Gastrocnemius medialis (tissue), 4 donors: ENCODE results near the gene NR3C2. TPM values are rescaled to one million over a fixed set of nuclear protein-coding genes. Genes with fewer than 3 reads are reported as not detected.

Experiments
- ATAC-seq, 2 donors: fragments of 150-250 bp; one replicate each; pipeline ENCODE4 v1.9.1; 2016
- DNase-seq, 2 donors: peaks; one replicate each; pipeline ENCODE4 v3.0.0-alpha.2; 2019
- H3K27ac ChIP-seq, 4 donors: fragments of 200-600 bp; sonication (generic); 1 replicate in 1 of 4; 2 replicates in 3 of 4; pipeline ENCODE4 v1.5.1; 2016 to 2018; ENCODE audit warnings: mild to moderate bottlenecking in 2 of 4, moderate library complexity in 1 of 4
- H3K27me3 ChIP-seq, 3 donors: fragments of 200-600 bp; sonication (generic) in 2 of 3; 1 replicate in 1 of 3; 2 replicates in 2 of 3; pipeline versions ENCODE4 v1.5.1 to v1.6.0; 2016 to 2019; ENCODE audit warnings: mild to moderate bottlenecking in 1 of 3, moderate library complexity in 1 of 3
- H3K36me3 ChIP-seq, 2 donors: fragments of 200-600 bp; sonication (generic) in 1 of 2; one replicate each; pipeline ENCODE4 v1.5.1; 2017 to 2018
- H3K4me1 ChIP-seq, 2 donors: fragments of 200-600 bp; sonication (generic) in 1 of 2; one replicate each; pipeline ENCODE4 v1.5.1; 2016 to 2017; ENCODE audit warnings: mild to moderate bottlenecking in 2 of 2
- H3K4me3 ChIP-seq, 4 donors: fragments of 200-600 bp; sonication (generic) in 3 of 4; 1 replicate in 1 of 4; 2 replicates in 3 of 4; pipeline ENCODE4 v1.5.1; 2016 to 2019; ENCODE audit warnings: mild to moderate bottlenecking in 2 of 4
- H3K9me3 ChIP-seq, 3 donors: fragments of 200-600 bp; sonication (generic) in 2 of 3; 1 replicate in 1 of 3; 2 replicates in 2 of 3; pipeline ENCODE4 v1.5.1; 2016 to 2019
- POLR2A ChIP-seq, 2 donors: fragments of 450-650 bp; IDR thresholded peaks; one replicate each; pipeline ENCODE4 v1.6.1; 2017; ENCODE audit warnings: antibody characterized with exemption in 2 of 2, mild to moderate bottlenecking in 2 of 2, moderate library complexity in 2 of 2
- in situ Hi-C, 4 donors: fragments of 200-750 bp; cut with MboI; loops; one replicate each; pipeline versions ENCODE4 v1.15.0 to v1.8.0; 2017; ENCODE audit warnings: low sequenced_read_pairs in 4 of 4
- intact Hi-C: fragments of 100-400 bp; cut with DNase I; formaldehyde crosslinking; loops from one replicate; pipeline ENCODE4 v1.15.1; 2023; ENCODE audit warnings: low total_unique reads
- total RNA-seq, 4 donors: library from RNA; depleted of rRNA; stranded (reverse); fragments of >200 nt; gene quantifications; one replicate each; pipeline versions ENCODE4 v1.1.0 to v1.2.3, GENCODE V29; 2016
- TF ChIP-seq, protein P1 (sequence below), 5 experiments: fragments of 450-650 bp in 3 of 5; fragments of 200-600 bp in 2 of 5; sonication (generic) in 2 of 5; IDR thresholded peaks in 4 of 5; conservative IDR thresholded peaks in 1 of 5; 1 replicate in 4 of 5; 2 replicates in 1 of 5; pipeline ENCODE4 v1.5.1; 2016 to 2019; ENCODE audit warnings: antibody characterized with exemption in 5 of 5, mild to moderate bottlenecking in 3 of 5, moderate library complexity in 3 of 5

Gene NR3C2
- total RNA-seq, 4 donors from 2014 or later, result 5.6 to 10.4 (median 8.1) TPM

DNA sequence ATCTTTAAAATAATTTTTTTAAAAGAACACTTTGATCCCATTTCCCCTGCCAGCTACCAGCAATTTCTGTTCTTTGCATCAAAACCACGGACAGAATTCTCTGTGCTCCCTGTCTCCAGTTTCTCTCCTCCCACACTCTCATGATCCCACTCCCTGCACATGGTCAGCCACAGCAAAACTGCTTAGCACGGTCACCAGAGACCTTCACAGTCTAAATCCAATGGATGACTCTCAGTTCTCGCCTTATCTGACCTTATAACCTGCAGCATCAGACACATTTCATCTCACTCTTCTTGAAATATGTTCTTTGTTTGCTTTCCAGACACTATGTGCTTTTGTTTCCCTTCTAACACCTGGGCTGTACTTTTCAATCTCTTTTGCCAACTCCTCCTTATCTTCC is 131.5 kb downstream of the NR3C2 start:
- peak in 1 of 2 donors; percentile 34 for ATAC-seq
- TF ChIP-seq POLR2A (IDR thresholded peaks at IDR 0.05), result no peak
- TF ChIP-seq, protein P1, sequence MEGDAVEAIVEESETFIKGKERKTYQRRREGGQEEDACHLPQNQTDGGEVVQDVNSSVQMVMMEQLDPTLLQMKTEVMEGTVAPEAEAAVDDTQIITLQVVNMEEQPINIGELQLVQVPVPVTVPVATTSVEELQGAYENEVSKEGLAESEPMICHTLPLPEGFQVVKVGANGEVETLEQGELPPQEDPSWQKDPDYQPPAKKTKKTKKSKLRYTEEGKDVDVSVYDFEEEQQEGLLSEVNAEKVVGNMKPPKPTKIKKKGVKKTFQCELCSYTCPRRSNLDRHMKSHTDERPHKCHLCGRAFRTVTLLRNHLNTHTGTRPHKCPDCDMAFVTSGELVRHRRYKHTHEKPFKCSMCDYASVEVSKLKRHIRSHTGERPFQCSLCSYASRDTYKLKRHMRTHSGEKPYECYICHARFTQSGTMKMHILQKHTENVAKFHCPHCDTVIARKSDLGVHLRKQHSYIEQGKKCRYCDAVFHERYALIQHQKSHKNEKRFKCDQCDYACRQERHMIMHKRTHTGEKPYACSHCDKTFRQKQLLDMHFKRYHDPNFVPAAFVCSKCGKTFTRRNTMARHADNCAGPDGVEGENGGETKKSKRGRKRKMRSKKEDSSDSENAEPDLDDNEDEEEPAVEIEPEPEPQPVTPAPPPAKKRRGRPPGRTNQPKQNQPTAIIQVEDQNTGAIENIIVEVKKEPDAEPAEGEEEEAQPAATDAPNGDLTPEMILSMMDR (IDR thresholded peaks at IDR 0.05 in 4 of 5, conservative IDR thresholded peaks at IDR 0.05 in 1 of 5), result no peak
- Histone ChIP-seq H3K4me3 (no peak overlapping the region), H3K36me3 (no peaks in the 10 kb centered on the region), H3K27me3 (no peaks in the 10 kb centered on the region), H3K4me1 (peaks cover 38 to 52% of the 10 kb centered on the region in 2 donors), H3K9me3 (no peaks in the 10 kb centered on the region), H3K27ac (peak overlapping the region in 3 of 4 donors; percentile 46 to 75 (median 49))
- intact Hi-C loops (loop anchor here (10.0 kb wide), 1 partner anchor 134 kb away; the partner anchor contains the start of gene NR3C2), in situ Hi-C loops (no loop called here)
- DNase-seq, result no peak

DNA sequence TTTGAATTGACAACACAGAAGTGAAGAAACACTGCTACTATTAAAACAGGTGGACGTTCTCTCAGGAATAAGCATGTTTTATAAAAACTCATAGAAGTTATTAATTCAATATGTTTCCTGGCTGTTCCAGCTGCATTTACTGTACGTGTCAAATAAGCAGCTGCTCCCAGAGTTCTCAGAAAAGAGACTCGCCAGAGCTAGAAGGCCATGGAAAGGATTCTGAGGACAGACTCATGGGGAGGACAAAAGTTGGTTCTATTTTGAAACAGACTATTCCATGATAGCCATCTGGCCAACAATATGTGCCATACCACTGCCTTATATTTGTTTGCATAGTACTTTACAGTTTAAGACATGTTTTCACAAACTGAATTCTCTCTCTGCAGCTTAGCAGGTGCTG is 136.5 kb downstream of the NR3C2 start:
- in situ Hi-C loops, result no loop called here
- TF ChIP-seq, protein P1 (IDR thresholded peaks at IDR 0.05 in 4 of 5, conservative IDR thresholded peaks at IDR 0.05 in 1 of 5), result no peak
- TF ChIP-seq POLR2A (IDR thresholded peaks at IDR 0.05), result no peak
- Histone ChIP-seq H3K36me3 (no peaks in the 10 kb centered on the region), H3K4me1 (peaks cover 6 to 19% of the 10 kb centered on the region in 2 donors), H3K27me3 (no peaks in the 10 kb centered on the region), H3K27ac (no peak overlapping the region), H3K9me3 (no peaks in the 10 kb centered on the region), H3K4me3 (no peak overlapping the region)
- DNase-seq, result no peak
- ATAC-seq, result no peak
- intact Hi-C loops, result no loop called here

DNA sequence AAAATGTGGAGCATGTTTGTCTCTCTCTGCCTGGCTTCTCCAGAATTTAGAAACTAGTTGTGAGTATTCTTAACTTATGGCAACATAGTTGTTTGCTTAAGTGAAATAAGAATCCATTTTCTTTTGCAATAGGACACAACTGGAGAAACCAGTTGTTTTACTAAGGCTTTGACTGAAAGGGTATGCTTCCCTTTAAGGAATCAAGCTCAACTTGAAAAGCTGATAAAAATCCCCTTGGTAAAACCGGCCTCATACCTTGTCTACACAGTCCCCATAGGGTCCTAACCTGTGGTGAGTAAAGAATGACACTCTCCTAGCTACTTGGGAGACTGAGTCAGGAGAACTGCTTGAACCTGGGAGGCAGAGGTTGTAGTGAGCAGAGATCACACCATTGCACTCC is 139.8 kb downstream of the NR3C2 start:
- H3K36me3 ChIP-seq, result no peaks in the 10 kb centered on the region
- in situ Hi-C loops (no loop called here), intact Hi-C loops (no loop called here)
- H3K27me3 ChIP-seq, result no peaks in the 10 kb centered on the region
- H3K4me3 ChIP-seq, result no peak overlapping the region
- ATAC-seq (no peak), DNase-seq (no peak)
- peaks cover 0 to 14% of the 10 kb centered on the region in 2 donors for H3K4me1 ChIP-seq
- H3K9me3 ChIP-seq, result no peaks in the 10 kb centered on the region
- TF ChIP-seq, protein P1 (IDR thresholded peaks at IDR 0.05 in 4 of 5, conservative IDR thresholded peaks at IDR 0.05 in 1 of 5), result no peak
- no peak for TF ChIP-seq POLR2A (IDR thresholded peaks at IDR 0.05)
- H3K27ac ChIP-seq, result no peak overlapping the region

DNA sequence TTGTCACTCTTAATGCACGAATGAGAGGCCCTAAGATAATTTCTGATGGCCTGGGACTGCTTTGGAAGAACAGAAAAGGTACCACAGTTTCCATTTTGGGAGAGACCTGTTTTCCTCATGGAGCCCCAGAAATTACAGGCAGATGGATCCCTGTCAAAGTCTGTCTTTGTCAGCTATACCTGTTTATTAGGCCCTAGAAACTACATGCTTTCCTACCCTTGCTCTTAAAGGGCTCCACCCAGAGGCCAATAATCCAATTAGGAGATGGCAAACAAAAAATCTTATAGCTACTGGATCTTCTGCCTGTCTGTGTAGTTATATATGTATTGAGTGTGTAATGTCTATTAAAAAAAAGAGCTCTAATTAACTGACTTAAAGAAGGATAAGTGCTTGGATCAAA is 141.3 kb downstream of the NR3C2 start:
- H3K36me3 ChIP-seq, result no peaks in the 10 kb centered on the region
- DNase-seq (no peak), ATAC-seq (no peak)
- H3K27me3 ChIP-seq, result no peaks in the 10 kb centered on the region
- H3K9me3 ChIP-seq, result no peaks in the 10 kb centered on the region
- TF ChIP-seq POLR2A (IDR thresholded peaks at IDR 0.05), result no peak
- TF ChIP-seq, protein P1 (IDR thresholded peaks at IDR 0.05 in 4 of 5, conservative IDR thresholded peaks at IDR 0.05 in 1 of 5), result no peak
- peaks cover 5 to 8% of the 10 kb centered on the region in 2 donors for H3K4me1 ChIP-seq
- H3K4me3 ChIP-seq, result no peak overlapping the region
- intact Hi-C loops (no loop called here), in situ Hi-C loops (no loop called here)
- no peak overlapping the region for H3K27ac ChIP-seq

DNA sequence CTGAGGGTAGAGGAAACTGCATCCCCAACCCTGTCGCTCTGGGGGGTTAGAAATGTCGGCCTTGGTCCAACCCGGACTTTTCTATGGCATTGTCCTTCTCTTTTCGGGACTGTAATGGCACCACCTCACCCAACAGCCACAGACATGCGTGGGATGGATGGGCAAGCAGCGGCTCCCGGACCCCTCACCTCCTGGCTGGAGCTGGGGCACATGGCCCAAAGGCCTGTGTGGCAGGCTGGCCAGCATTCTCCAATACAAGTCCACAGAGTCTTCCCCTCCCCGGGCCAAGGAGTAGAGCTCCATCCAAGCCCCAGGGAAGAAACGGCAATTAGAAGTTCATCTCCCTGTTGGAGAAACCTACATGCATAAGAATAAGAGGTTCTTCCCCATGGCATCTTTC is 142.9 kb downstream of the NR3C2 start:
- in situ Hi-C loops (no loop called here), intact Hi-C loops (no loop called here)
- no peak for ATAC-seq

More for the DNA sequence above, 142.9 kb downstream of the NR3C2 start:
- no peaks in the 10 kb centered on the region for H3K36me3 ChIP-seq
- H3K9me3 ChIP-seq, result no peaks in the 10 kb centered on the region
- TF ChIP-seq, protein P1 (IDR thresholded peaks at IDR 0.05 in 4 of 5, conservative IDR thresholded peaks at IDR 0.05 in 1 of 5), result no peak
- no peak for TF ChIP-seq POLR2A (IDR thresholded peaks at IDR 0.05)
- H3K4me3 ChIP-seq, result no peak overlapping the region
- no peak overlapping the region for H3K27ac ChIP-seq
- peaks cover 3 to 5% of the 10 kb centered on the region in 2 donors for H3K4me1 ChIP-seq
- DNase-seq, result no peak
- H3K27me3 ChIP-seq, result no peaks in the 10 kb centered on the region
